ENCODE results near the gene CYP2A7.
"Not testable (repeated sequence)": the region's sequence is repeated elsewhere in the genome, so short reads cannot be mapped to it uniquely, and the experiment has no call there.

Gene CYP2A7

DNA sequence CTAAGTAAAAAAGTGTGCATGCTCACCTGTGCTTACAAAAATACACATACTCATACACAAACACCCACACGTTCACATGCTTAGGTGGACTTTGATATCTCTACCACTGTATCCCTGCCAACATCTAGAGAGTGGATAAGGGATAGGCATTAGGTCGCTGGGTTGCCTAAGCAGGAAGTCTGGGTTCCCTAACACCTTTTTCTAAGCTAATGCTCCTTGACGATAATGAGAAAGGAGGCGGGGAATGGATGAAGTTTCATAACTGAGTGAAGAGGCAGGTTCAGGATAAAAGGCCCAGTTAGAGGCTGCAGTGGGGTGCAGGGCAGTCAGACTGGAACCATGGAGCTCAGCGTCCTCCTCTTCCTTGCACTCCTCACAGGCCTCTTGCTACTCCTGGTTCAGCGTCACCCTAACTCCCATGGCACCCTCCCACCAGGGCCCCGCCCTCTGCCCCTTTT is 41.9 kb upstream of the CYP2A7 start:
- TF ChIP-seq, protein P1, sequence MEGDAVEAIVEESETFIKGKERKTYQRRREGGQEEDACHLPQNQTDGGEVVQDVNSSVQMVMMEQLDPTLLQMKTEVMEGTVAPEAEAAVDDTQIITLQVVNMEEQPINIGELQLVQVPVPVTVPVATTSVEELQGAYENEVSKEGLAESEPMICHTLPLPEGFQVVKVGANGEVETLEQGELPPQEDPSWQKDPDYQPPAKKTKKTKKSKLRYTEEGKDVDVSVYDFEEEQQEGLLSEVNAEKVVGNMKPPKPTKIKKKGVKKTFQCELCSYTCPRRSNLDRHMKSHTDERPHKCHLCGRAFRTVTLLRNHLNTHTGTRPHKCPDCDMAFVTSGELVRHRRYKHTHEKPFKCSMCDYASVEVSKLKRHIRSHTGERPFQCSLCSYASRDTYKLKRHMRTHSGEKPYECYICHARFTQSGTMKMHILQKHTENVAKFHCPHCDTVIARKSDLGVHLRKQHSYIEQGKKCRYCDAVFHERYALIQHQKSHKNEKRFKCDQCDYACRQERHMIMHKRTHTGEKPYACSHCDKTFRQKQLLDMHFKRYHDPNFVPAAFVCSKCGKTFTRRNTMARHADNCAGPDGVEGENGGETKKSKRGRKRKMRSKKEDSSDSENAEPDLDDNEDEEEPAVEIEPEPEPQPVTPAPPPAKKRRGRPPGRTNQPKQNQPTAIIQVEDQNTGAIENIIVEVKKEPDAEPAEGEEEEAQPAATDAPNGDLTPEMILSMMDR (IDR thresholded peaks at IDR 0.05; ENCODE audit: insufficient read depth, low read length, poor library complexity, severe bottlenecking), result no peak
- no peak for TF ChIP-seq EZH2phosphoT487 (conservative IDR thresholded peaks at IDR 0.05; ENCODE audit: low read length)
- H3K79me2 ChIP-seq (ENCODE audit: insufficient read depth, low read length), result no peaks in the 10 kb centered on the region
- no peaks in the 10 kb centered on the region for H3K9me2 ChIP-seq (replicated peaks; ENCODE audit: insufficient read depth, low read length)

DNA sequence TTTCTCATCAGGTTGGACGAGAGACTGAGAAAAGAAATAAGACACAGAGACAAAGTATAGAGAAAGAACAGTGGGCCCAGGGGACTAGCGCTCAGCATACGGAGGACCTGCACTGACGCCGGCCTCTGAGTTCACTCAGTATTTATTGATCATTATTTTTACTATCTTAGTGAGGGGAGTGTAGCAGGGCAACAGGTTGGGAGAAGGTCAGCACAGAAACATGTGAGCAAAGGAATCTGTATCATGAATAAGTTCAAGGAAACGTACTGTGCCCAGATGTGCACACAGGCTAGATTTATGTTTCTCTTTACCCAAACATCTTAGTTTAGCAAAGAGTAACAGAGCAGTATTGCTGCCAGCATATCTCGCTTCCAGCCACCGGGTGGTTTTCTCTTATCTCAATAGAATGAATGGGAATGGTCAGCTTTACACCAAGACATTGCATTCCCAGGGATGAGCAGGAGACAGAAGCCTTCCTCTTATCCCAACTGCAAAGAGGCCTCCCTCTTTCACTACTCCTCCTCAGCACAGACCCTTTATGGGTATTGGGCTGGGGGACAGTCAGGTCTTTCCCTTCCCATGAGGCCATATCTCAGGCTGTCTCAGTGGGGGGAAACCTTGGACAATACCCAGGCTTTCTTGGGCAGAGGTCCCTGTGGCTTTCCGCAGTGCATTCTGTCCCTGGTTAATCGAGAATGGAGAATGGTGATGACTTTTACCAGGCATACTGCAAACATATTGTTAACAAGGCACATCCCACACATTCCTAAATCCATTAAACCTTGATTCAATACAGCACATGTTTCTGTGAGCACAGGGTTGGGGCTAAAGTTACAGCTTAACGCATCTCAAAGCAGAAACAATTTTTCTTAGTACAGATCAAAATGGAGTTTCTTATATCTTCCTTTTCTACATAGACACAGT is 40.5 kb upstream of the CYP2A7 start:
- not testable (repeated sequence) for H3K79me2 ChIP-seq (ENCODE audit: insufficient read depth, low read length); H3F3A ChIP-seq (ENCODE audit: insufficient read depth); H4K20me1 ChIP-seq (ENCODE audit: low read depth, low read length); H3K36me3 ChIP-seq (ENCODE audit: low read length); H3K27me3 ChIP-seq (ENCODE audit: low read length); H3K27ac ChIP-seq (ENCODE audit: low read depth, low read length); H3K9ac ChIP-seq (ENCODE audit: low read length); H2AFZ ChIP-seq (ENCODE audit: low read depth, low read length, severe bottlenecking); H3K4me2 ChIP-seq (ENCODE audit: low read depth, low read length, poor library complexity, severe bottlenecking); H3K9me3 ChIP-seq (ENCODE audit: insufficient read depth, low read length); H3K4me3 ChIP-seq (ENCODE audit: insufficient read depth, low read length, poor library complexity, severe bottlenecking); H3K9me2 ChIP-seq (replicated peaks; ENCODE audit: insufficient read depth, low read length)

More for the DNA sequence above, 41.9 kb upstream of the CYP2A7 start:
- no peaks in the 10 kb centered on the region for H4K20me1 ChIP-seq (ENCODE audit: low read depth, low read length)
- no peak overlapping the region for H3K27ac ChIP-seq (ENCODE audit: low read depth, low read length)
- no peak overlapping the region for H3K9ac ChIP-seq (ENCODE audit: low read length)
- H3K9me3 ChIP-seq (ENCODE audit: insufficient read depth, low read length), result 0 out of 2 replicates have a peak, but pooled peaks cover 5% of the 10 kb centered on the region
- H3K4me3 ChIP-seq (ENCODE audit: insufficient read depth, low read length, poor library complexity, severe bottlenecking), result no peak overlapping the region
- H3K36me3 ChIP-seq (ENCODE audit: low read length), result no peaks in the 10 kb centered on the region
- H3K4me2 ChIP-seq (ENCODE audit: low read depth, low read length, poor library complexity, severe bottlenecking), result no peak overlapping the region
- no peak overlapping the region for H2AFZ ChIP-seq (ENCODE audit: low read depth, low read length, severe bottlenecking)
- no peaks in the 10 kb centered on the region for H3F3A ChIP-seq (ENCODE audit: insufficient read depth)
- H3K27me3 ChIP-seq (ENCODE audit: low read length), result no peaks in the 10 kb centered on the region

DNA sequence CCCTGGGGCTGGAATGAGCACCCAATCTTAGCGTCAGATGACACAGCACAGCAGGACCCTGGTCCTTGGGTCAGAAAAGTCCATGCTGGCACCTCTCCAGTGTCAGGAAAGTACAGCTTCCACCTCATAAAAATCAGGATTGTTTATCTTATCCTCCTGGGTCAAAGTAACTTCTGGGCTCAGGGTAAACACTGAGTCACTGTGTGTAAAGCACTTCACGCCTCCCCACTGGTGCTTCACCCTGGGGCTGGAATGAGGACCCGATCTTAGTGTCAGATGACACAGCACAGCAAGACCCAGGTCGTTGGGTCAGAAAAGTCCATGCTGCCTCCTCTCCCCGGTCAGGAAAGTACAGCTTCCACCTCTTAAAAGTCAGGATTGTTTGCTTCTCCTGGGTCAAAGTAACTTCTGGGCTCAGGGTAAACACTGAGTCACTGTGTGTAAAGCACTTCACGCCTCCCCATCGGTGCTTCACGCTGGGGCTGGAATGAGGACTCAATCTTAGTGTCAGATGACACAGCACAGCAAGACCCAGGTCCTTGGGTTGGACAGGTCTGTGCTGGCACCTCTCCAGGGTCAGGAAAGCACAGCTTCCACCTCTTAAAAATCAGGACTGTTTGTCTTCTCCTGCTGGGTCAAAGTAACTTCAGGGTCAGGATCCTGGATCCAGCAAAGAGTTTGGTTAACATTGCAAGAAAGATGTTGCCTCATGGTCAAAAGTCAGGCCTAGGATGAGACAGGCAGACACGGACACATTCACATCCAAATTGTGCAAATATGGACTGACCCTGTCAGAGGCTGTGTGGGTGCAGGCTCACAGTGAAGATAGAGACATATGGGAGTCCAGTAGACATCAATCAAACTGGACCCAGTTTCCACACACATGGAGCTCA is 39.2 kb upstream of the CYP2A7 start:
- Histone ChIP-seq H3K27ac (ENCODE audit: low read depth, low read length) (no peak overlapping the region), H3F3A (ENCODE audit: insufficient read depth) (no peaks in the 10 kb centered on the region), H3K4me2 (ENCODE audit: low read depth, low read length, poor library complexity, severe bottlenecking) (no peak overlapping the region), H4K20me1 (ENCODE audit: low read depth, low read length) (no peaks in the 10 kb centered on the region), H2AFZ (ENCODE audit: low read depth, low read length, severe bottlenecking) (no peak overlapping the region), H3K79me2 (ENCODE audit: insufficient read depth, low read length) (no peaks in the 10 kb centered on the region), H3K27me3 (ENCODE audit: low read length) (no peaks in the 10 kb centered on the region), H3K4me3 (ENCODE audit: insufficient read depth, low read length, poor library complexity, severe bottlenecking) (no peak overlapping the region), H3K36me3 (ENCODE audit: low read length) (no peaks in the 10 kb centered on the region), H3K9me3 (ENCODE audit: insufficient read depth, low read length) (0 out of 2 replicates have a peak, but pooled peaks cover 5% of the 10 kb centered on the region), H3K9me2 (replicated peaks; ENCODE audit: insufficient read depth, low read length) (no peaks in the 10 kb centered on the region), H3K9ac (ENCODE audit: low read length) (no peak overlapping the region)
- TF ChIP-seq, protein P1 (IDR thresholded peaks at IDR 0.05; ENCODE audit: insufficient read depth, low read length, poor library complexity, severe bottlenecking), result no peak
- no peak for TF ChIP-seq EZH2phosphoT487 (conservative IDR thresholded peaks at IDR 0.05; ENCODE audit: low read length)

Data from SU-DHL-6 (cell line).